GM12801 (cell line): ENCODE measurements around the gene RABAC1.

Experiments
- TF ChIP-seq, protein P1 (sequence below): IDR thresholded peaks from one replicate; pipeline ENCODE4 v1.5.1; 2011; ENCODE audit warnings: control low read depth; ENCODE audit not compliant: insufficient read length; ENCODE audit errors: extremely low read depth

RABAC1 gene

DNA sequence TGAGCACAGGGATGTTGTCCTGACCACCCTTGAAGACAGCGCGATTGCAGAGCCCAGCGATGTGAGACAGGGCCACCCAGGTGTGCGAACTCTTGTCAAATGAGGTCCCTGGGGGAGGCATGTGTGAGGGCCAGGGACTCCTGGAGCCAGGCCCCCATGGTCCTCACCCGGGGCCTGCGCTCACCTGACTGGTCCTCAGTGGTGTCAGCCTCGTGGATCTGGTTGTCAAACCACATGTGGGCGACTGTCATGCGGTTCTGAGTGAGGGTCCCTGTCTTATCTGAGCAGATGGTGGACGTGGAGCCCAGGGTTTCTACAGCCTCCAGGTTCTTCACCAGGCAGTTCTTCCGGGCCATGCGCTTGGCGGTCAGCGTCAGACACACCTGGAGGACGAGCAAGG is 22.6 kb upstream of the RABAC1 start:
- TF ChIP-seq, protein P1, sequence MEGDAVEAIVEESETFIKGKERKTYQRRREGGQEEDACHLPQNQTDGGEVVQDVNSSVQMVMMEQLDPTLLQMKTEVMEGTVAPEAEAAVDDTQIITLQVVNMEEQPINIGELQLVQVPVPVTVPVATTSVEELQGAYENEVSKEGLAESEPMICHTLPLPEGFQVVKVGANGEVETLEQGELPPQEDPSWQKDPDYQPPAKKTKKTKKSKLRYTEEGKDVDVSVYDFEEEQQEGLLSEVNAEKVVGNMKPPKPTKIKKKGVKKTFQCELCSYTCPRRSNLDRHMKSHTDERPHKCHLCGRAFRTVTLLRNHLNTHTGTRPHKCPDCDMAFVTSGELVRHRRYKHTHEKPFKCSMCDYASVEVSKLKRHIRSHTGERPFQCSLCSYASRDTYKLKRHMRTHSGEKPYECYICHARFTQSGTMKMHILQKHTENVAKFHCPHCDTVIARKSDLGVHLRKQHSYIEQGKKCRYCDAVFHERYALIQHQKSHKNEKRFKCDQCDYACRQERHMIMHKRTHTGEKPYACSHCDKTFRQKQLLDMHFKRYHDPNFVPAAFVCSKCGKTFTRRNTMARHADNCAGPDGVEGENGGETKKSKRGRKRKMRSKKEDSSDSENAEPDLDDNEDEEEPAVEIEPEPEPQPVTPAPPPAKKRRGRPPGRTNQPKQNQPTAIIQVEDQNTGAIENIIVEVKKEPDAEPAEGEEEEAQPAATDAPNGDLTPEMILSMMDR, result no peak

DNA sequence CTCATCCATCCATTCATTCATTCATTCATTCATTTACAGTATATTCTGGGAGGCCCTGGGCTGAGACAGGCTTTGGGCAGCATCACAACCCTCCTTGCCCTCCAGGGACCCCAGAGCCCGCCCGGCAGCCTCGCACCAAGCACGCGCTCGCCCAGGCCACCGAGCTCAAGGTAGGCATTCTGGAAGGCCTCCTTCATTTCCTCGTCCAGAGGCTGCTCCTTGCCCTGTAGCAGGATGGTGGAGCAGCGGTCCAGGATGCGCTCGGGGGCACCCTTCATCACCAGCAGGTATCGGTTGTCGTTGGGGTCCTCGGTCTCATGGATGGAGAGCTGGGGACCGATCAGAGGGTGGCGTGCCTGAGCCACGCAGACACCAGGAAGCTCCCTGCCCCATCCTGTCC is 19.3 kb upstream of the RABAC1 start:
- TF ChIP-seq, protein P1, result no peak

DNA sequence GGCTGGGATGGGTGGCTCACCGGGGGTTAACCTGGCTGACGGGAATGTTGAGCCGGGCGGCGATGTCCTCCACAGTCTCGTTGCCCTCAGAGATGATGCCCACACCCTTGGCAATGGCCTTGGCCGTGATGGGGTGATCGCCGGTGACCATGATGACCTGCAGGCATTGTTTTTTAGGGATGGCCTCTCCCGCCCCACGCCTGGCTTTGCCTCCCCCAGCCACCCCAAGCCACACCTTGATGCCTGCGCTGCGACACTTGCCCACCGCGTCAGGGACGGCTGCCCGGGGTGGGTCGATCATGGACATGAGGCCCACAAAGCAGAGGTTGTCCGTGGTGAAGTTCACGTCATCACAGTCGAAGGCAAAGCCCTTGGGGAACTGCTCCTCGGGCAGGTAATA is 18.8 kb upstream of the RABAC1 start:
- TF ChIP-seq, protein P1, result no peak

DNA sequence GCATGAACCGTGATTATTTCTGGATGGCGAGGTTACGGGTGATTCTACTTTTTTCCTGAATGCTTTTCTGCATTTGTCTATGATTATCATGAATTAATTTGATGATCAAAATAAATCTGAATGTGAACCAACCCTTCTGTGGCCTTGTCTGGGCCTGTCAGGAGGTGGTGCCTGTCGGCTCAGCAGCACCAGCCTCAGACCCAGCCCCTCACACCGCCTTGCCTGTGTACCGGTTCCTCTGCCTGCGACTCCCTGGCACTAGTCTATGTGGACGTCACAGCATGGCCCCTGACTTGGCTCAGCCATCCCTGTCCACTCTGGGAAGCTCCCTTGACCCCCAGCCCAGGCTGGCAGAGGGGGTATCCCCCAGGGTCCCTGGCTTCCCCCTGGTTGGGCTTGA is 15.5 kb upstream of the RABAC1 start:
- TF ChIP-seq, protein P1, result no peak

DNA sequence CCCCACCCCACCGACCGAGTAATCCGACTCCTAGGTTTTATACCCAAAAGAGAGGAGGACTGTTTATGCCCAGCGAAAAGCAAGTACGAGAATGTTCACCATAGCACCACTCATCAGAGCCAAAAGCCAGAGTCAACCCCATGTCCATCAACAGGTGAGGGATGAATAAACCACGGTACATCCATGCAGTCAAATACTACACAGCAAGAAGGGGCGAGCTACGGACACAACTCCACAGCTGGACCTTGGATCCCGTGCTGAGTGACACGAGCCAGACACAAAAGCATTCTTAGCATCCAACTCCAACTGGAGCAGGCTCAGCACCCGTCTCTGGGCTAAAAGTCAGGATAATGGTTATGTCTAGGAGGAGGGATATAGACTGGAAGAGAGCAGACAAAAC is 12.2 kb upstream of the RABAC1 start:
- TF ChIP-seq, protein P1, result no peak

DNA sequence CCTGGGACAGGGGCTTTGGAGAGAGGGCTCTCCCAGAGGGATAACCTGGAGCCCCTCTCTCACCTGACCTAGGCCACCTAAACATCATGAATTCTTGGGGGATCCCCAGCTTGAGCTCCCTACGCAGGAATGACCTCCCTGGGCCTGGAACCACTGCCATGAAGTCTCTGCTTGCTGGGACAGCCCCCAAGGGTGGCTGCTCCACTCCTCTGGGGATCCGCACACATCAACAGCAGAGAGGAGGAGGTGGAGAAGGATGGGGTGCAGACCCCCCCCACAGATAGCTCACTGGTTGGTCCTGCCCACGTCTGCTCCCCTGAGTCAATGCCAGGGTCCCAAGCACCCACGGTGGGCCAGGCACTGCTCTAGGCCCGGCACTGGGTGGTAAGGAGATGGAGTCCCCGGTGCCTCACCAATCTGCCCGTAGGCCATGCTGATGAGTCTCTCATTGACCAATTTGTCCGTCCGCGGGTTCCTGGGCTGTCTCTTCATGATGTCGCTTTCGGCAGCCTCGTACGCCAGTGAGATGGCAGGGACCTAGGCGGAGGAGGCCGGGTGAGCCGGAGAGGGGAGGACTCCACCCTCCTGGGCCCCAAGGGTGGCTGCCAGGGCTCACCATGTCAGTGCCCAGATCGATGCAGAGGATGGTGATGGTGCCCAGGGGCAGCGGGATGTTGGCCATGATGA is 10.8 kb upstream of the RABAC1 start:
- TF ChIP-seq, protein P1, result no peak

DNA sequence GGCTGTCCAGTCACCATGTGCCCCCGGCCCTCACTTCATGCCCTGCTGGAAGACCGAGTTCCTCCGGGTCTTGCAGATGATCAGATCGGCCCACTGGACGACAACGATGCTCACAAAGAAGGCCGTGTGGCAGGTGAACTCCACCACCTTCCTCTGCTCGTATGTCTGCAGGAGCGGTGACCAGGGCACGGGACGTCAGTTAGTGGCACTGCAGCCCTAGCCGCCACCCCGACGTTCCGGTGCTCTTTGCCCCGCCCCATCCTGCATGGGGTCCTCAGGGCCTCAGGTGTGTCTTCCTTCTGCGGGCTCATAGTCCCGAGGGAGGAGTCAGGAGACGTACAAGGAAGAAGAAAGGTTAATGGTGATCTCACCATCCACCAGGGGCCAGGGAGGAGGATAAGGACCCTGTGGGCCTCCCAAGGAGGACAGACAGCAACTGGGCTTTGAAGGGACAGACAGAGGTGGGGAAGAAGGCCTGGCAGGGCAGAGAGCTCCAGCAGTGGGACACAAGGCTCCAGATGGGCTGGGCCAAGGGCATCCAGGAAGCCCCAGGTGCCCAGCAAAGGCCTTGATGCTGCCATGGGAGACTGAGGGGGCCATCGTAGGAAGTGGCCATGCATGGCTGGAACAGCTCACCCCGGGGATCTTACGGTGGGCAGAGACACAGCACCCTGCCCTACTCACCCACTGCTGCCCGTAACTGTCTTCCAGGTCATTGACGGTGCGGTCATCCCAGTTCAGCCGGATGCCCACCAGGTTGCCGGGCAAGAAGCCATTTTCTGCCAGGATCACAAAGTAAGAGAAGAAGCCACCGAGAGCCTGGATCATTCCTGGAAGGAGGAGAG is 9.9 kb upstream of the RABAC1 start:
- TF ChIP-seq, protein P1, result no peak
